Erythroblast (primary cell): ENCODE measurements around the gene PGRMC1.

Source experiments
- GATA1 ChIP-seq: IDR thresholded peaks from 2 replicates; pipeline ENCODE4 v1.6.1; 2011; ENCODE audit warnings: low read depth, mild to moderate bottlenecking, control low read depth, low read length, moderate library complexity
- POLR2A ChIP-seq: IDR thresholded peaks from 2 replicates; pipeline ENCODE4 v1.6.1; 2011; ENCODE audit warnings: mild to moderate bottlenecking, low read length

DNA sequence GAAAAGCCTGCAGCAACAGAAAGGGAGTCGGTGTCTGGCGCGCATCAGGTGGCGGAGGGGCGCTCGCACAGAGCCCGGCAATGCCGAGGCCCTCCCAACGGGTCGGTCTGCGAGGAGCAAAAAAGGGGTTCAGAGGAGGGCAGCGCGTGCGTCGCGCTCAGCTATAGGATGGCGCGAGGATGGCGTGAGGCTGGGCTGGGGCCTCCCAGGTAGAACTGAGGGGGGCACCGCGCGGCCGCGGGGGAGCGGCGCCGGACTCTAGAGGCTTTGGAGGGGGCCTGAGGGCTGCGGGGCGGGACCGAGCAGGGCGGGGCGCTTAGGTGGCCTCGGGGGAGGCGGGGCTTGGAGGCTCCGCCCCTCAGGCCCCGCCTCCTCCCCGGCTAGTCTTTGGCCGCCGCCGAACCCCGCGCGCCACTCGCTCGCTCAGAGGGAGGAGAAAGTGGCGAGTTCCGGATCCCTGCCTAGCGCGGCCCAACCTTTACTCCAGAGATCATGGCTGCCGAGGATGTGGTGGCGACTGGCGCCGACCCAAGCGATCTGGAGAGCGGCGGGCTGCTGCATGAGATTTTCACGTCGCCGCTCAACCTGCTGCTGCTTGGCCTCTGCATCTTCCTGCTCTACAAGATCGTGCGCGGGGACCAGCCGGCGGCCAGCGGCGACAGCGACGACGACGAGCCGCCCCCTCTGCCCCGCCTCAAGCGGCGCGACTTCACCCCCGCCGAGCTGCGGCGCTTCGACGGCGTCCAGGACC is at the start of gene PGRMC1:
- TF ChIP-seq POLR2A (peak; percentile 75), GATA1 (no peak)
